K562 (cell line): ENCODE measurements around the gene CACNA1E. TPM values are rescaled to one million over a fixed set of nuclear protein-coding genes. Genes with fewer than 3 reads are reported as not detected.

Experiments
- ATAC-seq: fragments of 200-7000 bp; cut with Tn5 transposase; 3 replicates; pipeline ENCODE4 v1.9.1; 2020; ENCODE audit warnings: moderate library complexity
- BruUV-seq: library from RNA; stranded (reverse); fragments of 400-500 nt; replicated peaks from 2 replicates; lab custom pipeline; 2021; lab: Mats Ljungman, UMichigan
- CTCF ChIA-PET: fragments of 300-600 bp; formaldehyde crosslinking; extraction: SDS; loops from one replicate; lab custom pipeline; 2021; ENCODE audit warnings: low intra/inter-chr PET ratio; lab: Yijun Ruan, JAX
- POLR2A ChIA-PET: fragments of 300-600, 350-650 bp; sonication (Branson Sonifier 250); formaldehyde crosslinking; extraction: SDS; loops from one replicate; lab custom pipeline; 2021; ENCODE audit warnings: antibody characterized with exemption, inconsistent platforms; lab: Yijun Ruan, JAX
- DNase-seq, 4 experiments: peaks; one replicate each; pipeline versions ENCODE4 v3.0.0 to v3.0.0-alpha.2; 2011 to 2018; ENCODE audit warnings: low spot score in 3 of 4, mixed read lengths in 3 of 4; ENCODE audit errors: extremely low read depth in 1 of 4
- FAIRE-seq: peaks from 2 replicates; lab custom pipeline; 2011; peaks lifted over from hg19 to GRCh38; lab: Jason Lieb, UNC
- H2AFZ ChIP-seq: 2 replicates; pipeline ENCODE4 v1.6.0; 2011; ENCODE audit warnings: low read depth, low read length, control low read depth, inconsistent platforms
- H3K27ac ChIP-seq: fragments of 200-600 bp; 3 replicates; pipeline ENCODE4 v1.8.0; 2011; ENCODE audit warnings: low read depth, mild to moderate bottlenecking, control low read depth, inconsistent platforms, low read length, moderate library complexity, mixed read lengths; ENCODE audit errors: extremely low read depth
- H3K27me3 ChIP-seq, 2 experiments: fragments of 300-600 bp in 1 of 2; 2 replicates in 1 of 2; 3 replicates in 1 of 2; pipeline versions ENCODE4 v1.6.0 to v1.8.0; 2011; ENCODE audit warnings: inconsistent platforms in 2 of 2, low read length in 2 of 2, mild to moderate bottlenecking in 1 of 2, mixed read lengths in 1 of 2, moderate library complexity in 1 of 2; ENCODE audit not compliant: control insufficient read depth in 2 of 2, insufficient read depth in 2 of 2
- H3K36me3 ChIP-seq: fragments of 300-600 bp; 3 replicates; pipeline ENCODE4 v1.8.0; 2011; ENCODE audit warnings: mild to moderate bottlenecking, low read length, inconsistent platforms; ENCODE audit not compliant: control insufficient read depth, insufficient read depth
- H3K4me1 ChIP-seq, 2 experiments: fragments of 200-600 bp in 1 of 2; replicated peaks in 1 of 2; 2 replicates in 1 of 2; 3 replicates in 1 of 2; pipeline versions ENCODE4 v1.5.1 to v1.8.0; 2011; ENCODE audit warnings: inconsistent platforms in 2 of 2, low read length in 2 of 2, mild to moderate bottlenecking in 1 of 2, mixed read lengths in 1 of 2, moderate library complexity in 1 of 2; ENCODE audit not compliant: control insufficient read depth in 2 of 2, insufficient read depth in 2 of 2
- H3K4me2 ChIP-seq: 2 replicates; pipeline ENCODE4 v1.6.1; 2011; ENCODE audit warnings: low read length, control low read depth, inconsistent platforms, mixed read lengths; ENCODE audit not compliant: insufficient read depth
- H3K4me3 ChIP-seq: fragments of 200-600 bp; sonication (generic), shearing (Covaris generic); 2 replicates; pipeline ENCODE4 v1.5.1; 2016; ENCODE audit warnings: control low read depth, inconsistent platforms
- H3K79me2 ChIP-seq: fragments of 200-600 bp; 3 replicates; pipeline ENCODE4 v1.8.0; 2011; ENCODE audit warnings: low read length, inconsistent platforms; ENCODE audit not compliant: control insufficient read depth, insufficient read depth
- H3K9ac ChIP-seq, 2 experiments: 2 replicates each; pipeline versions ENCODE4 v1.6.0 to v1.6.1; 2011; ENCODE audit warnings: low read depth in 2 of 2, low read length in 2 of 2, control low read depth in 1 of 2, inconsistent platforms in 1 of 2, mild to moderate bottlenecking in 1 of 2, mixed read lengths in 1 of 2; ENCODE audit not compliant: insufficient read depth in 1 of 2
- H3K9me1 ChIP-seq: one replicate; pipeline ENCODE4 v1.6.0; 2011; ENCODE audit warnings: inconsistent platforms, mild to moderate bottlenecking, low read length, moderate library complexity; ENCODE audit not compliant: control insufficient read depth, insufficient read depth
- H3K9me3 ChIP-seq: replicated peaks from 2 replicates; pipeline ENCODE4 v1.5.1; 2011; ENCODE audit warnings: low read depth, low read length, inconsistent platforms; ENCODE audit not compliant: control insufficient read depth, insufficient read depth
- H4K20me1 ChIP-seq: replicated peaks from 2 replicates; pipeline ENCODE4 v1.6.1; 2011; ENCODE audit warnings: low read length, inconsistent platforms, mixed read lengths; ENCODE audit not compliant: control insufficient read depth, insufficient read depth
- BCLAF1 ChIP-seq, 2 experiments: fragments of 450-650 bp in 1 of 2; IDR thresholded peaks; 2 replicates each; pipeline ENCODE4 v1.6.1; 2011 to 2017; ENCODE audit warnings: low read depth in 2 of 2, antibody characterized with exemption in 1 of 2, borderline replicate concordance in 1 of 2, low read length in 1 of 2, mild to moderate bottlenecking in 1 of 2, mixed read lengths in 1 of 2; ENCODE audit not compliant: control insufficient read depth in 1 of 2
- HOMEZ ChIP-seq: fragments of 250-450 bp; sonication (Bioruptor Pico); IDR thresholded peaks from 2 replicates; pipeline ENCODE4 v1.4.0; 2020; ENCODE audit warnings: mild to moderate bottlenecking, moderate library complexity
- MNT ChIP-seq, 2 experiments: fragments of 450-650 bp; conservative IDR thresholded peaks; 2 replicates each; pipeline ENCODE4 v1.6.1; 2017; ENCODE audit warnings: mild to moderate bottlenecking in 2 of 2, moderate library complexity in 2 of 2
- ZKSCAN1 ChIP-seq: fragments of 150-350 bp; IDR thresholded peaks from 2 replicates; pipeline ENCODE4 v1.6.1; 2016; ENCODE audit warnings: low read depth, low read length
- ZNF140 ChIP-seq: fragments of 250-450 bp; sonication (Bioruptor Pico); IDR thresholded peaks from 2 replicates; pipeline ENCODE4 v1.8.0; 2021; ENCODE audit warnings: moderate library complexity, mild to moderate bottlenecking, inconsistent platforms
- WGBS: fragments of 100-300 bp; shearing (Covaris generic); methylation state at CpG from one replicate; pipeline ENCODE4 v1.1.6; 2016; ENCODE audit warnings: low coverage, mixed read lengths; ENCODE audit not compliant: insufficient coverage; ENCODE audit errors: missing lambda C conversion rate; 5-methylcytosine and 5-hydroxymethylcytosine counted together
- in situ Hi-C: fragments of 300-500 bp; cut with MboI; formaldehyde crosslinking; loops from 4 replicates; pipeline ENCODE4 v1.15.0; 2018; ENCODE audit warnings: inconsistent platforms, mixed read lengths
- intact Hi-C: fragments of 100-400 bp; cut with micrococcal nuclease; formaldehyde crosslinking; loops from 2 replicates; pipeline ENCODE4 v1.14.2; 2022
- polyA plus RNA-seq, 8 experiments: library from polyadenylated mRNA; depleted of rRNA in 4 of 8; stranded (reverse) in 5 of 8; unstranded in 3 of 8; fragments of >200 nt; fragmentation: Nextera tagmentation in 2 of 8; fragmentation: Illumina TruSeq in 1 of 8; extraction: Ambion mirVana in 2 of 8; extraction: Trizol in 1 of 8; gene quantifications; 2 replicates each; pipeline versions ENCODE4 v1.2.1 to v1.2.3, GENCODE V29; 2011 to 2014; ENCODE audit warnings: inconsistent platforms in 1 of 8, missing spikeins in 1 of 8
- total RNA-seq, 7 experiments: library from RNA; depleted of rRNA in 6 of 7; stranded (reverse); fragments of >200 nt in 6 of 7; fragmentation: Illumina TruSeq in 2 of 7; extraction: Trizol in 2 of 7; gene quantifications; 2 replicates each; pipeline versions ENCODE4 v1.2.1 to v1.2.3, GENCODE V29; 2011 to 2021; ENCODE audit warnings: low replicate concordance in 1 of 7
- TF ChIP-seq, protein P1 (sequence below): fragments of 450-650 bp; conservative IDR thresholded peaks from 2 replicates; pipeline ENCODE4 v1.6.1; 2016; ENCODE audit warnings: missing genetic modification characterization, low read depth, mild to moderate bottlenecking, missing compliant biosample characterization, moderate library complexity
- TF ChIP-seq, protein P2 (sequence below): fragments of 250-450 bp; sonication (Bioruptor Pico); IDR thresholded peaks from 2 replicates; pipeline ENCODE4 v1.9.0; 2021; ENCODE audit warnings: mild to moderate bottlenecking

Gene CACNA1E
- total and polyA plus RNA-seq, 9 of the 15 experiments (the other 6 are each of a cell fraction or from before 2014, with no cell fraction given) = under 0.01 to 0.04 TPM; not detected in 7

GRCh38 chr1:181801617-181802016, 318.3 kb downstream of the CACNA1E start:
- ATAC-seq = no peak
- intact Hi-C loops = no loop called here
- DNase-seq = no peak
- TF ChIP-seq ZKSCAN1 (no peak), ZNF140 (CRISPR knock-in tag) (no peak), BCLAF1 (IDR thresholded peaks at IDR 0.05; ENCODE audit: borderline replicate concordance in 1 of 2, control insufficient read depth in 1 of 2, low read depth in 2 of 2, low read length in 1 of 2) (no peak), HOMEZ (CRISPR knock-in tag) (no peak), MNT (conservative IDR thresholded peaks at IDR 0.05) (no peak)
- TF ChIP-seq, protein P1, sequence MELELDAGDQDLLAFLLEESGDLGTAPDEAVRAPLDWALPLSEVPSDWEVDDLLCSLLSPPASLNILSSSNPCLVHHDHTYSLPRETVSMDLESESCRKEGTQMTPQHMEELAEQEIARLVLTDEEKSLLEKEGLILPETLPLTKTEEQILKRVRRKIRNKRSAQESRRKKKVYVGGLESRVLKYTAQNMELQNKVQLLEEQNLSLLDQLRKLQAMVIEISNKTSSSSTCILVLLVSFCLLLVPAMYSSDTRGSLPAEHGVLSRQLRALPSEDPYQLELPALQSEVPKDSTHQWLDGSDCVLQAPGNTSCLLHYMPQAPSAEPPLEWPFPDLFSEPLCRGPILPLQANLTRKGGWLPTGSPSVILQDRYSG (tag) = no peak
- TF ChIP-seq, protein P2, sequence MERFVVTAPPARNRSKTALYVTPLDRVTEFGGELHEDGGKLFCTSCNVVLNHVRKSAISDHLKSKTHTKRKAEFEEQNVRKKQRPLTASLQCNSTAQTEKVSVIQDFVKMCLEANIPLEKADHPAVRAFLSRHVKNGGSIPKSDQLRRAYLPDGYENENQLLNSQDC (CRISPR knock-in tag) = no peak

More at GRCh38 chr1:181801617-181802016, 318.3 kb downstream of the CACNA1E start:
- no peaks in the 10 kb centered on the region for H3K79me2 ChIP-seq
- no peak overlapping the region for H3K4me2 ChIP-seq
- H2AFZ ChIP-seq = no peak overlapping the region
- WGBS = 0% methylated on average over 1 of the region's 1 CpG
- peaks cover 18 to 40% of the 10 kb centered on the region in 2 experiments; a peak in 4 of 5 replicates for H3K27me3 ChIP-seq
- H3K36me3 ChIP-seq = no peaks in the 10 kb centered on the region
- no peak overlapping the region for H3K27ac ChIP-seq
- no peak overlapping the region for H3K4me3 ChIP-seq
- in situ Hi-C loops = no loop called here
- peaks cover 0 to 5% of the 10 kb centered on the region in 2 experiments; a peak in 1 of 5 replicates for H3K4me1 ChIP-seq
- H3K9me1 ChIP-seq = no peaks in the 10 kb centered on the region
- CTCF ChIA-PET = no interaction called here
- FAIRE-seq = no peak
- POLR2A ChIA-PET = interaction anchor here (0.7 kb wide), 1 partner anchor 9 kb away, joined by 3 read pairs; no protein-coding TSS in a partner anchor
- no peak overlapping the region for H3K9ac ChIP-seq
- BruUV-seq = no TSS peak
- no peaks in the 10 kb centered on the region for H3K9me3 ChIP-seq
- no peaks in the 10 kb centered on the region for H4K20me1 ChIP-seq
